Airway epithelial cell (primary cell): ENCODE measurements around the gene KRI1. TPM values are rescaled to one million over a fixed set of nuclear protein-coding genes. Genes with fewer than 3 reads are reported as not detected.

Source experiments
- total RNA-seq: library from RNA; depleted of rRNA; stranded (reverse); fragments of >200 nt; gene quantifications from 2 replicates; pipeline ENCODE4 v1.2.3, GENCODE V29; 2015

The KRI1 gene
- 10.6 and 11.9 TPM in 2 replicates for total RNA-seq

DNA sequence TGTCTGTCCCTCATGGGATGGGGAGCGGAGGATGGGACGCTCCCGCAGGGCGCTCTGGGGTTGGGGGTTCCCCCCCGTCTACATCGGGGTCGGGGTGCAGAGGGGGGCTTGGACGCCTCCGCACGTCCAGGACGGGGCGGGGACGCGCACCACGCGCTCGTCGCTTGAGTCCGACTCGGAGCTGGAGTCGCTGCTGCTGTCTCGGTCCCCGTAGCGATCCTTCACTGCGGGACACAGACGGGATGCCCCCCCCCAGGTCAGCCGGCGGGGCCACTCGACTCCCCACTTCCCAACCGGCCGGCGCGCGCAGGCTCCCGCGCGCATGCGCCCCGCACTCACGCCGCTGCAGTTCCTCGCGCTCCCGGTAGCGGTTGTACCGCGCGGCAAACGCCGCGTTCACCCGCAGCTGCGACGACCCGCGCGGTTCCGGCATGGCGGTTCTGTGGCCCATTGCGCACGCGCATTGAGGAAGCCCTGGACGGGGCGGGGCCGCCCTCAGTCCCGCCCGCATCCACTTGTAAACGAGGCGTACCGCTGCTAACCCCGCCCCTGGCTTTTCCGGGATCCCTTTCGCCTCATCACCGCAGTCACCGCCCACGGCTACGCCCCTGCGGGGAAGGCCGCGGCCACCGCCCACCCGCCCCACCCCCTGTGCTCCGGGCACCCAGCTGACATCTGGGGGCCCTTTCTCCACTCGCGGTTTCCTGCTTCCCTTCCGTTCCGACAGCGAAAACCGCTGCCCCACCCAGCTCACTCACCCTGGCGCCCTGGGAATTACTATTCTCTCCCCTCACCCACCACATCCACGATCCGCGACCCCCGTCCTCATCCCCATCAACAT, at the start of gene KRI1:
Gene KRI1 (minus strand): TSS at position 444 of the 841 bp plus-strand sequence. CDS start 11 bp downstream, at position 433.

GRCh38 chr19:10587022-10587838, 21.4 kb upstream of the KRI1 start, which contains the start of gene AP1M2:
AP1M2 (minus strand) TSS chr19:10587312; CDS start chr19:10587231, 81 bp downstream.

DNA sequence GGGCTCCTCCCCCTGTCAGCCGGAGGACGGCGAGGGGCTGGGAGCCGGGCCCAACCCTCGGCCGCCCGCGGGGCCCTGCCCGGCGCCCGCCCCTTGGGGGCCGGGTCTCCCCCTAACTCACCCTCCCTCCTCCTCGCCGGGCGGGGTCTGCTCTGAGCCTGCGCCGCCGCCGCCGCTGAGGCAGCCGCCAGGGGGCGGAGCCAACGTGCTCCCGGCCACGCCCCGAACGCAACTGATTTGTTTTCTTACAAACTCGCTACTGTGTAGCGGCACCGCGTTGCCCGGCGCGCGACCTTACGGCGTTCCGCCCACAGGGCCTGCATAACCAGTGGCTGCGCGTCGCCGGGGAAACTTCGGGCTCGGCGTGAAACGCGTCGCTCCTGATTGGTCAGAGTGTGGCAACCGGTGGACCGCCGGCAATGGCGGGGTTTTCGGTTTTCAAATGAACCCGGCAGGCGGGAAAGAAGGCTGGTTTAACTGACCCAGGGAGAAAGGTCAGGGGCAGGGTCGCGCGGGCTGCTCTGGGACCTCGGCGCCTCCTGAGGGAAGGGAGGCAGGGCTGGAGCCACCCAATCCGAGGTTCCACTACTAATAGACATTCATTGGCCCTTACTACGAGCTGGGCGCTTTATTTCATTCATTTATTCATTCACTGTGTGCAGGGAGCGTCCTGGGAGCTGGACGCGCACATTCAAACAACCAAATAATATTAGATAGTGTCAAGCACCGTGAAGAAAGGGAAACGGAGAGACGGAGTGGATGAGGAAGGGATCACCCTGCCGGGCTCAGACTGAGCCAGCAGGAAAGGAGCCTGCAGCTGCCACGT, 3.2 kb upstream of the KRI1 start, which contains the start of gene CDKN2D:
Gene CDKN2D (minus strand): TSS at position 154 of the 826 bp plus-strand sequence. CDS start 326 bp downstream, outside the sequence.

GRCh38 chr19:10543420-10544241, 22.2 kb downstream of the KRI1 start, which contains the start of gene ATG4D:
ATG4D (plus strand) TSS chr19:10543904; CDS start chr19:10544091, 187 bp downstream.

GRCh38 chr19:10517361-10517759, 48.5 kb downstream of the KRI1 start, which contains the start of gene S1PR5:
S1PR5 (minus strand) TSS chr19:10517447; CDS start chr19:10515011, 2,436 bp downstream.

Other genes with a start within 250 kb of the KRI1 start
- gene FDX2, start 250.0 kb downstream of the KRI1 start, total RNA-seq, result 33.3 and 40.1 TPM in 2 replicates
- 18.6 and 32.0 TPM in 2 replicates for gene RAVER1, start 232.5 kb downstream of the KRI1 start, total RNA-seq
- gene ICAM3, start 226.4 kb downstream of the KRI1 start, total RNA-seq, result 0.74 and 2.9 TPM in 2 replicates
- gene TYK2, start 185.4 kb downstream of the KRI1 start, total RNA-seq, result 53.0 and 70.7 TPM in 2 replicates
- gene CDC37, start 162.5 kb downstream of the KRI1 start, total RNA-seq, result 154 and 166 TPM in 2 replicates
- 0.09 and 0.71 TPM in 2 replicates for gene PDE4A, start 145.5 kb downstream of the KRI1 start, total RNA-seq
- gene KEAP1, start 62.7 kb downstream of the KRI1 start, total RNA-seq, result 48.5 and 52.1 TPM in 2 replicates
- gene S1PR5, start 48.6 kb downstream of the KRI1 start, total RNA-seq, result 3.3 TPM in 2 replicates
- gene ATG4D, start 22.1 kb downstream of the KRI1 start, total RNA-seq, result 30.6 and 43.4 TPM in 2 replicates
- gene CDKN2D, start 3.0 kb upstream of the KRI1 start, total RNA-seq, result 2.0 and 7.1 TPM in 2 replicates
- 87.2 and 108 TPM in 2 replicates for gene AP1M2, start 21.3 kb upstream of the KRI1 start, total RNA-seq
- 87.7 and 95.3 TPM in 2 replicates for gene SLC44A2, start 59.5 kb upstream of the KRI1 start, total RNA-seq
- gene ILF3, start 88.3 kb upstream of the KRI1 start, total RNA-seq, result 118 and 141 TPM in 2 replicates
- 19.0 and 21.8 TPM in 2 replicates for gene QTRT1, start 135.4 kb upstream of the KRI1 start, total RNA-seq
- gene DNM2, start 152.1 kb upstream of the KRI1 start, total RNA-seq, result 75.2 and 86.7 TPM in 2 replicates